ENCODE data around the gene GNG2.

Gene GNG2

DNA sequence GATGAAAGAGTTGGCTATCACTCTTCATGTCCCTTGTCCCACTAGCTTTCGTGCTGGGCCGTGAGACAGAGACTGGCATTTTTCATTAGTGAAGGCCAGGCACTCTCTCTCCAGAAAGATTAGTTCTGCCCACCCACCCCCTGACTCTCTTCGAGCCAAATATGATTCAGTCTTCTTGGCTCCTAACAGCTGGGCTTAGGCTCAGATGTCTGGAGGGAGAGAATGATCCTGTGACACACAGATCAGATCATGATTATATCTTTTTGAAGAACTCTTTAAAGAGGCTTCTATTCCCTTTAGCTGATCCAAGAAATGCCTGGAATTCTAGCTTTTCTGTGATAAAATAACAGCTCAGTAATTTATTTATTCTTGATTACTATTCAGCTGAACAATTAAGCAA is 5.2 kb upstream of the GNG2 start:
- in situ Hi-C loops (cut with MboI; ENCODE audit: low sequenced_read_pairs) = no loop called here

DNA sequence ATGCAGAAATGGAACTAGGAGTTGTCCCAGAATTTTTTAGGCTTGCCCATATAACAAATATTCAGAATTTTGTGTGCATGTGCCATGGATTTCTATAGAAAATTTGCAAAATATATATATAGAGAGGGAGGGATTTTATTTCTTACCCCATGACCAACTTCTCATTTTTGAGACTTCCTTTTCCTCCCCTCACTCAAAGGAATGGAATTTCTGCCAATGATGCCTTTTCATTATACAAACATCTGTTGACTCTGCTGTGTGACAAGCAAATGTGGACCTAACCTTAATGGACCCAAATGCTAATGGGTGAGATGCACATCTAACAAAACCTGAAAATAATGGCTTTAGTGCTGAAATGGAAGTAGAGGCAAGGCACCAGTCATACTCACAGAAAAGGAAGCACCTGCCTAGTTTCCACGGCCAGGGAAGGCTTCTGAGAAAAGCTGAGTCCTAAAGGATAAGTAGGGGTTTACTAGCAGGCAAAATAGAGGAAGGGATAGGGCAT is 3.6 kb upstream of the GNG2 start:
- in situ Hi-C loops (cut with MboI; ENCODE audit: low sequenced_read_pairs) = no loop called here

DNA sequence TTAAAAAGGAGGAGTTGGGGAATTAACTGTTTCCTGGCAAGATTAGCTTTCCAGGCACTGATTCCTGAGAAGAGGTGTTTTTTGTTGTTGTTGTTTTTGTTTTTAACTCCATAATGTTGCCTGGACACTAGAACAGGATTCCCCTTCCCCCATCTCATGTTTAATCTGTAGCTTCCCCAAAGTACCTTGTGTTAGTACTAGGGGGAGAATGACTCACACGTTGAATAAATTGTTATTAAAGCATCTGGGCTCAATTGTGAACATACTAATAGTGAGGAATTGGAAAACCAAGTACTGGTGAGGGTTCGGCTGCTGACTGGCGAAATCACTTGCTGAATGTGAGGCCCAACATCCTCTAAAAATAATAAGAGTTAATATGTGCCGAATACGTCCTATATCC is 1.3 kb upstream of the GNG2 start:
- in situ Hi-C loops (cut with MboI; ENCODE audit: low sequenced_read_pairs) = no loop called here

GRCh38 chr14:51860825-51861499 is 550 bp downstream of the GNG2 start:
- in situ Hi-C loops (cut with MboI; ENCODE audit: low sequenced_read_pairs) = no loop called here

- in situ Hi-C loops (cut with MboI; ENCODE audit: low sequenced_read_pairs) = no loop called here
These were observed 1.9 kb downstream of the GNG2 start for GRCh38 chr14:51862176-51862796.

DNA sequence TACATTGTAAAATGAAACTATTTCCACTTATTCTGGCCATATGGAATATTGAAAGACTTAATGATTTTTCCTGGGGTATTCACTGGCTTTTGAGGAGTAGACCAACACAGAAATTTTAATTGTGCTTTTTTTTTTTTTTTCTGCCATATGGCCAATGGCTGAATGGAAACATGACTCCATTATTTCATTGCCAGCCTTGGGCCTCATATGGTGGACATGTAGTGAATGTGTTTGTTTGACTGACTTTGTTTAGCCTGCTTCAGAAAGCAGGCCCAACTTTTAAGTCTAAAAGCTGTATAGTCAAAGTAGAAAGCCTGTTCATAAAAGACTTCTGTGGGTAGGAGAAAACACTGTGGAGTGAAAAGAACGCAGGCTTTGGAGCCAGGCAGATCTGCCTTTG is 2.4 kb downstream of the GNG2 start:
- in situ Hi-C loops (cut with MboI; ENCODE audit: low sequenced_read_pairs) = no loop called here

GRCh38 chr14:51865953-51866747 is 5.7 kb downstream of the GNG2 start:
- in situ Hi-C loops (cut with MboI; ENCODE audit: low sequenced_read_pairs) = no loop called here

- in situ Hi-C loops (cut with MboI; ENCODE audit: low sequenced_read_pairs) = no loop called here
These were observed 7.3 kb downstream of the GNG2 start for GRCh38 chr14:51867741-51868140.

GRCh38 chr14:51868405-51868804 is 8.0 kb downstream of the GNG2 start:
- in situ Hi-C loops (cut with MboI; ENCODE audit: low sequenced_read_pairs) = no loop called here

GRCh38 chr14:51869411-51870100 is 9.1 kb downstream of the GNG2 start:
- in situ Hi-C loops (cut with MboI; ENCODE audit: low sequenced_read_pairs) = no loop called here

DNA sequence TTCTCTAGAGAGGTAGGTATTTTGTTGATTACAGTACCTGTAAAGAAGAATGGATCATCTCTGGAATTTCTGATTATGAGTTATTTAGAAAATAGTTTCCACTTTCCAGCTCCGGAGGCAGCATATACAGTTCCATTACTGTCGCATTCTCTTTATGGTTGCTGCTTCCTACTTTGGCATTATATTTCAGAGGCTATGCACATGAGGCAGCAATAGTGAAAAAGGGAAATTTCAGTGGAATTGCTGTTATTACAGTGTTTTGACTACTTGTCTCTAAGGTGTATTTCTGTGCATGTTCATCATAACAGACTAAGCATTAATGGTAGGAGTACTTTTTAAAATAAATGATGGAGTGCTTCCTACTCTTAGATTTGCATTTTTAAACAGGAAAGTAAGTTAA is 10.2 kb downstream of the GNG2 start:
- in situ Hi-C loops (cut with MboI; ENCODE audit: low sequenced_read_pairs) = no loop called here

GRCh38 chr14:51871846-51872245 is 11.4 kb downstream of the GNG2 start:
- in situ Hi-C loops (cut with MboI; ENCODE audit: low sequenced_read_pairs) = no loop called here

- in situ Hi-C loops (cut with MboI; ENCODE audit: low sequenced_read_pairs) = no loop called here
These were observed 12.0 kb downstream of the GNG2 start for GRCh38 chr14:51872396-51872795.

DNA sequence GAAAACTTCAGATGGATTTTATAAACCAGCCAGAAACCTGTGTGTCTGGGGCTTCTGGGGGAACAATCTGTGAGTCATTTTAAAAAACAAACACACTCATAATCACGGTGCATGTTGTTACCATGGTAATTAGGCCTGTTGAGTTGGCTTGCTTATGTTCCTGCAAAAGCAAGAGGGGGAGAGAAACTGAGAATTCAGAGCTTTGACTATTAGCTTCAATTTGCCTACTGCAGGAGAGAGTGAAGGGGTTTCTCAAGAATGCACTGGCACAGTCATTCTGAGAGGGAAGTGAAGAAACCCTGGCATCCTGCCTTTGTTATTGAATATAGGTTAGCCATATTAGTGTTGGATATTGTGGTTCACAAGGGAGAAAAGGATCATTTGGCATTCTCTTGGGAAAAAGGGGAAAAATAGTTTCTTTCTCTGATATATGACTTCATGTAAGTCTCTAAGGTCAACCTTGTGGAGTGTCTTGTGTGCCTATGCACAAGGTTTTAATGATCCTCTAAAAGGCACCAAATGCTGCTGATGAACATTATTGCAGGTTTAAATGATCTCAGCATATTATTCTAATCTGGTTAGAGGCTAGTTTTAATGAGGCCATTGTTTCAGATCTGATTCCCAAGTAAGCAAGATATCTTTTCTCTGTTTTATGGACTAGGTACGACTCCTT is 12.9 kb downstream of the GNG2 start:
- in situ Hi-C loops (cut with MboI; ENCODE audit: low sequenced_read_pairs) = no loop called here

DNA sequence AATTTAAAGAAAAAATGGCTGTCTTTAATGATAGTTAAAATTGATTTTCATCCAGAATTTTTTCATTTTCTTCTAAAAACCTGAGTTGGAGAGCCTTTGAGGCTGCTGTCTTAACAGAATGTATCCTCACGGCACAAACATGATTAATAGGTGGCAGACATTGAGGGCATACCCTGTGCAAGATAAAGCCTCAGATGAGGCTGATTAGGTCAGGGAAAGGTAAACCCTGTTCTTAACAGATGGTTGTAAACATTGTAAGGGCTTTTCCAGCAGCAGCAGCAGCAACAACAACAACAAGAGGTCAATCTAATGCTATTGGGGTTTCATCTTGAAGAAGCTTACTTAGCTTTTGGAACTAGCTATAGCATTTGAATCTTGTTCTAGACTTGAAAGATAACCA is 17.4 kb downstream of the GNG2 start:
- in situ Hi-C loops (cut with MboI; ENCODE audit: low sequenced_read_pairs) = no loop called here

- in situ Hi-C loops (cut with MboI; ENCODE audit: low sequenced_read_pairs) = no loop called here
These were observed 18.8 kb downstream of the GNG2 start for GRCh38 chr14:51879170-51879569.

DNA sequence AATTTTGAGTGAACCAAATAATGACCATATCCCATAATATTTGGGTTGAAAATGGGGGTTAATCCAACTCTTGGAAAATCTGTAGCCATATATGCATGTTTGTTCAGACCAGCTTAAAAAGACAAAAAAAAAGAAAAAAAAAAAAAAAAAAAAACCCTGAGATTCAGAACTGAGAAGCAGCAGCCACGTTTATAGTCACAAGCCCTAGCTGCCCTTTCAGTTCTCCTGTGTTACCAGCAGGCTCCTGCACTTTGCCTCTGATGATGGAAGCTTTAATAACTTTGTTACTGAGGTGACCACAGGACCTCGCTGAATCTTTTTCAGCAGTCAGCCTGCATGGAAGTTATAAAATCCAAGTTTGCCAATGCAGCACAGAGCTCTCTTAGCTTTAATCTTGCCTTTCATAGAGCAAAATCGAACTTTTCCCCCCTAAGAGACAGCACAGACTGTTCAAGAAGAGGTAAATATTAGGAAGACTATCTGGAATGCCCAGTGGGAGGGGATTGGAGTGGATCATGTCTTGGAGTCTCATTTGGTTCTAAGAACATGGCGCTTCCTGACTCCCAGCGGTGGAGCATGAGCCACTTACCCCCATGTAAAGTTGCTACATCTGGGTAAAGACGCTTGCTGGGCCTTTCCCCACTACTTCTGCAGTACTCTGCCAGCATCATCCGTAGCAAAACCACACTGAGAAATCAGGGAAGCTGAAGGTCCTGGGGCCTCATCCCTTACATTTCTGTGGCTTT is 20.6 kb downstream of the GNG2 start:
- in situ Hi-C loops (cut with MboI; ENCODE audit: low sequenced_read_pairs) = no loop called here

GRCh38 chr14:51881636-51882035 is 21.2 kb downstream of the GNG2 start:
- in situ Hi-C loops (cut with MboI; ENCODE audit: low sequenced_read_pairs) = no loop called here

DNA sequence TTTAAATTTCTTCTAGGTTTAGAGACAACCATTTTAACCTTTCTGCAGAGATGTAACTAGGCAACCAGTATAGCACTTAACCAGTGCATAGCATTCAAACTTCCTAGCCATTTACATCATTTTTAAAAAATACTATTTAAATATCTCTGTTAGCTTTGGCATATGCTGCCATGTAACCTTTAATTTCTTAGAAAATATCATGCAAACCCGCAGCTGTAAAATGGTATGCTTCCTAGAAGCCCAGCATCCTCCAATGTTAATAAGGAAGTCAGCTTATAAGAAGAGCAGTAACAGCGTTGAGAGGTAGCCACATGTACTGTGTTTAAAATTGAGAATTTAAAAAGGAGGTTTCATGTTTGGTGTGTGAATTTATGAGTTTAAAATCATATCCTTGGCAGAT is 22.8 kb downstream of the GNG2 start:
- in situ Hi-C loops (cut with MboI; ENCODE audit: low sequenced_read_pairs) = no loop called here
